ENCODE data around the gene PDF.

PDF gene

DNA sequence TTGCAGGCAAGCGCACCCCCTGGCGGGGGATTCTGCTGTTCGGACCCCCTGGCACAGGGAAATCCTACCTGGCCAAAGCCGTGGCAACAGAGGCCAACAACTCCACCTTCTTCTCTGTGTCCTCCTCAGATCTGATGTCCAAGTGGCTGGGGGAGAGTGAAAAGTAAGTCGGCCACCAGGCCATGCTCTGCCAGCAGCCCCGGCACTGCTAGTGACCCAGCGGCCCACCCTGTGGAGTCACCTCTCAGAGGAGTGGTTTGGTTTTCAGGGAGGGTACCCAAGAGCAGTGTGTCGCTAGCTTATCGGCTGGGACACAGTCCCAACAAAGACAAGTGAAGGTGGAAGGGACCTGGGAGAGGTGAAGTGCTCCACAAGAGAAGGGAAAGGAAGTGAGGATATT lies 11.0 kb downstream of the PDF start:
- Histone ChIP-seq H3K4me3 (ENCODE audit: low read length) (no peak overlapping the region), H2AFZ (ENCODE audit: low read depth, low read length) (no peak overlapping the region), H3K9me3 (ENCODE audit: low read length) (no peaks in the 10 kb centered on the region), H3K4me1 (ENCODE audit: insufficient read depth, low read length) (no peaks in the 10 kb centered on the region), H3K27me3 (ENCODE audit: insufficient read depth, low read length) (no peaks in the 10 kb centered on the region), H3K36me3 (ENCODE audit: insufficient read depth, low read length) (peaks cover 89% of the 10 kb centered on the region)

GRCh38 chr16:69318911-69319289 lies 11.5 kb downstream of the PDF start:
- Histone ChIP-seq H2AFZ (ENCODE audit: low read depth, low read length) (no peak overlapping the region), H3K27me3 (ENCODE audit: insufficient read depth, low read length) (no peaks in the 10 kb centered on the region), H3K9me3 (ENCODE audit: low read length) (no peaks in the 10 kb centered on the region), H3K4me1 (ENCODE audit: insufficient read depth, low read length) (no peaks in the 10 kb centered on the region), H3K36me3 (ENCODE audit: insufficient read depth, low read length) (peaks cover 89% of the 10 kb centered on the region), H3K4me3 (ENCODE audit: low read length) (no peak overlapping the region)

DNA sequence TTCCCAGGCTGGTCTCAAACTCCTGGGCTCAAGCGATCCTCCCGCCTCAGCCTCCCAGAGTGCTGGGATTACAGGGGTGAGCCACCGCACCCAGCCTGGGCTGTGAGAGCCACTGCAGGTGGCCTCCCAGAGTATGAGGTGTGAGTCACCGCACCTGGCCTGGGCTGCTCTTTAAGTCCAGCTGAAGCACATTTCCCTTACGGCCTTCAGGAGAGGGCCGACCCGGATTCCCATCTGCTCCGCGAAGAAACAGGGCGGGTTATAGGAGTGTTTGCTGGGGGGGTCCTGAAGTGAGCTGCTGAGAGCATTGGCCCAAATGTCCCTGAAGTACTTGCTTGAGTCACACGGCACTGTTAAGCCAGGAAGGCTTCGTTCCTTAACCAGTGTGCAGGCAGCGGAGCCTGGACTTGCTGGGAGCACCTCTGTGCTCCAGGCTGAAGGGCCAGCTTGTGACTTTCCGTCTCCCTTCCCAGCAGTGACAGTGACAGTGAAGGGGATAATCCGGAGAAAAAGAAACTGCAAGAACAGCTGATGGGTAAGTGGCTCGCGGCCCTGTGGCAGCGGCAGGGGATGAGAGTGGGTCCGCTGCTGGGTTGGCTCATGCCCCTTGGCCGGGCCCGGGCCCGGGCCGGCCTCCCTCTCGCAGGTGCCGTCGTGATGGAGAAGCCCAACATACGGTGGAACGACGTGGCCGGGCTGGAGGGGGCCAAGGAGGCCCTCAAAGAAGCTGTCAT lies 12.0 kb downstream of the PDF start:
- Histone ChIP-seq H2AFZ (ENCODE audit: low read depth, low read length) (no peak overlapping the region), H3K27me3 (ENCODE audit: insufficient read depth, low read length) (no peaks in the 10 kb centered on the region), H3K4me1 (ENCODE audit: insufficient read depth, low read length) (no peaks in the 10 kb centered on the region), H3K4me3 (ENCODE audit: low read length) (no peak overlapping the region), H3K36me3 (ENCODE audit: insufficient read depth, low read length) (peaks cover 90% of the 10 kb centered on the region), H3K9me3 (ENCODE audit: low read length) (no peaks in the 10 kb centered on the region)

DNA sequence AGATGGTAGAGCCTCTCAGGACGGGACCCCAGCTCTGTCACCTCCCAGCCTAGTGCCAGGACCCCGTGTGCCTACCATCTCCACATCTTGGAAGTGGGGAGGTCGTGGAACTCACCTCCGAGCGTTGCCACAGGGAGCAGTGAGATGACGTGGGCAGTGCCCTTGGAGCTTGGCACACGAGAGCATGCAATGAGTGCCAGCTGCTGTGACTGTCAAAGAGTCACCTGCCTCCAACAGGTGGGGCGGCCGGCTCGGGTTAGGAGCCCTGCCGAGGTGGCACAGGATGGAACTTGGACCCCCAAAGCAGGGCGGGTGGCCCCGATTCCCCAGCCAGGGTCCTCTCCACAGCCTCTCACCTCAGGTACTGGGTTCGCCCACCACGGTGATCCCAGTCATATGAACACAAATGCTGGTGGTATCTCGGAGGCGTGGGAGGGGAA lies 13.8 kb downstream of the PDF start:
- Histone ChIP-seq H3K9me3 (ENCODE audit: low read length) (no peaks in the 10 kb centered on the region), H2AFZ (ENCODE audit: low read depth, low read length) (no peak overlapping the region), H3K27me3 (ENCODE audit: insufficient read depth, low read length) (no peaks in the 10 kb centered on the region), H3K4me3 (ENCODE audit: low read length) (no peak overlapping the region), H3K4me1 (ENCODE audit: insufficient read depth, low read length) (peaks cover 6% of the 10 kb centered on the region), H3K36me3 (ENCODE audit: insufficient read depth, low read length) (peaks cover 77% of the 10 kb centered on the region)

DNA sequence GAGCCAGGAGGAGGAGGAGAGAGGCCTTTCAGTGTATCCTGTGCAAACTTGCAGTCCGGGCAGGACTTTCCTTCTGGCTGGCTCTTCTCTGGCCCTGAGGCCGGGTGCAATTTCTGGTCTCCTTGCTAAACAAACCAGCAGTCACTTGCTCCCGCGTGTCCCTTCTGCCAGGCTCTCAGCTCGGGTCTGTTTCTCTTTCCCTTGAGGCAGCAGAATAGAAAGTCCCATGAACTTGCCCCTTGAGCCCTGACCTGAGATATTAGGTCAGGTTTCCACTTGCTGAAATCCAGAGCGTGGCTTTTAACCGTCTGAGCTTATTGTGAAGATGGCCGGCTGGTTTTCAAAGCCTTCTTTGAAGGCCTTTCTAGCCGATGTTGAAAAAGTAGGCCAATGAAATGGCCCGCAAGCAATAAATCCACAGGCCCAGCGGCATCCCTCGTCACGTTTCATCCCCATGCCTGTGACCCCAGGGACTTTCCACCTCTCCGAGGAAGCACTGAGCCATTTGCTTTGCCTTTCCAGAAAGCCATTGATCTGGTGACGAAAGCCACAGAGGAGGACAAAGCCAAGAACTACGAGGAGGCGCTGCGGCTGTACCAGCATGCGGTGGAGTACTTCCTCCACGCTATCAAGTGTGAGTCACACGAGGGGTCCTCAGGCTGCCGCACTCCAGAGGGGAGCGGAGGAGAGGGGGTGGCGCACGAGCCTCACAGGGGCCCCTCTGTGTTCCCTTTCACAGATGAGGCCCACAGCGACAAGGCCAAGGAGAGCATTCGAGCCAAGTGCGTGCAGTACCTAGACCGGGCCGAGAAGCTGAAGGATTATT lies 14.7 kb downstream of the PDF start:
- peaks cover 6% of the 10 kb centered on the region for H3K4me1 ChIP-seq (ENCODE audit: insufficient read depth, low read length)
- H3K4me3 ChIP-seq (ENCODE audit: low read length): no peak overlapping the region
- no peaks in the 10 kb centered on the region for H3K27me3 ChIP-seq (ENCODE audit: insufficient read depth, low read length)
- no peak overlapping the region for H2AFZ ChIP-seq (ENCODE audit: low read depth, low read length)
- H3K9me3 ChIP-seq (ENCODE audit: low read length): no peaks in the 10 kb centered on the region
- peaks cover 68% of the 10 kb centered on the region for H3K36me3 ChIP-seq (ENCODE audit: insufficient read depth, low read length)

DNA sequence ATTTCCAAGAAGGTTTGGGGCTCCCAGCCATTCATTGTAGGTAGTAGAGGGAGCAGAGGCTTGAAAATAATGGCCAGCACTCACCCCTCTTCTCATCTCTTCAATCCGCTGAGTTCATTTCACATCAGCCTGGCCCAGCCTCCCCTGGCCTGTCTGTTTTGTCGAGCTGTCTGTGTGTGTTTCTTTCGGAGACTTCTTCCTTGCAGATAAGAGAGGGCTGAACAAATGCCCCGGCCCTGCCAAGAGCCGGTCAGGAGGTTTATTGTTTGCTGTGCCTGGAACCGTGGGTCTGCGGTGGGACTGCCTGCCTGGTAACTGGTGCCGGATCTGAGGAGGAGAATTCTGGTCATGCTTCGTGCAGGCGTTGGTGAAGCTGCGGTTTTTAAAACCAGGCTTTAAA lies 15.9 kb downstream of the PDF start:
- Histone ChIP-seq H3K9me3 (ENCODE audit: low read length) (no peaks in the 10 kb centered on the region), H3K27me3 (ENCODE audit: insufficient read depth, low read length) (no peaks in the 10 kb centered on the region), H3K4me3 (ENCODE audit: low read length) (no peak overlapping the region), H3K36me3 (ENCODE audit: insufficient read depth, low read length) (peaks cover 56% of the 10 kb centered on the region), H3K4me1 (ENCODE audit: insufficient read depth, low read length) (peaks cover 6% of the 10 kb centered on the region), H2AFZ (ENCODE audit: low read depth, low read length) (no peak overlapping the region)

GRCh38 chr16:69313469-69313868 lies 16.9 kb downstream of the PDF start:
- Histone ChIP-seq H3K4me3 (ENCODE audit: low read length) (no peak overlapping the region), H3K36me3 (ENCODE audit: insufficient read depth, low read length) (peaks cover 46% of the 10 kb centered on the region), H2AFZ (ENCODE audit: low read depth, low read length) (no peak overlapping the region), H3K9me3 (ENCODE audit: low read length) (no peaks in the 10 kb centered on the region), H3K4me1 (ENCODE audit: insufficient read depth, low read length) (peaks cover 6% of the 10 kb centered on the region), H3K27me3 (ENCODE audit: insufficient read depth, low read length) (no peaks in the 10 kb centered on the region)

GRCh38 chr16:69311533-69312387 lies 18.6 kb downstream of the PDF start:
- Histone ChIP-seq H2AFZ (ENCODE audit: low read depth, low read length) (peak overlapping the region; percentile 93), H3K4me3 (ENCODE audit: low read length) (peak overlapping the region; percentile 93), H3K36me3 (ENCODE audit: insufficient read depth, low read length) (peaks cover 34% of the 10 kb centered on the region), H3K9me3 (ENCODE audit: low read length) (no peaks in the 10 kb centered on the region), H3K27me3 (ENCODE audit: insufficient read depth, low read length) (no peaks in the 10 kb centered on the region), H3K4me1 (ENCODE audit: insufficient read depth, low read length) (peaks cover 6% of the 10 kb centered on the region)

DNA sequence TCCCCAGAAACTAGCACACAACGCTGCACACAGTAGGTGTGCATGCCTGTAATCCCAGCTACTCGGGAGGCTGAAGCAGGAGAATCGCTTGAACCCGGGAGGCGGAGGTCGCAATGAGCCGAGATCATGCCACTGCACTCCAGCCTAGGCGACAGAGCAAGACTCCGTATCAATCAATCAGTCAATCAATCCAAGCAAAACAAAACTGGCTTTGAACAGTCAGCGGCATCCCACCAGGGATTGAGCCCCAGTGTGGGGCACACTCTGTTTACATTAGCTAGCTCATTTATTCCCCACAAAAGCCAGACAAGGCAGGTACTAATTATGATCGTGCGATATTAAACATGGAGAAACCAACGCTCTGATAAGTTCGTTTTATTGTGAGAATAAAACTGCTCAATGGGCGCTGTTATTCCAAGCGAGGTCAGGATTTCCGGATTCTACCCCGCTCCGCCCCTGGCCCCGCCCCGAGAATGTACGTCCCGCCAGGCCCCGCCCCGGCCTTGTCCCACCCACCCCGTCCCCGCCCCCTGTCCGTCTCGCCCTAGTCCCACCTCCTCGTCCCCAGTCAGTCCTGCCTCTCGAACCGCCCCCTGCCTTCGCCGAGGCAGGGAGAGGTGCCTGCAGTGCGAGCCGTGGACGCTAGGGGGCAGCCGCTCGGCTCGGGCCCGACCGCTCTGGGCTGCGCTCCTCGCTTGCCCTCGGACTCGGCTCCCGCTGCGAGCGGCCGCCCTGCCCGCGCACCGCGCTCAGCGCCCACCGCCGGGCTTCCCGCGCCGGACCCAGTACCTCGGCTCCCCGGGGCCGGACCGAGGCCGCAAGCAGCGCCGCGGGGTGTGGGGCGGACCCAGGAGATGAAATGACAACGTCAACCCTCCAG lies 19.5 kb downstream of the PDF start, which contains the start of gene VPS4A:
Gene VPS4A (plus strand): TSS at position 698 of the 880 bp plus-strand sequence. CDS start 162 bp downstream, at position 860.
- H3K36me3 ChIP-seq (ENCODE audit: insufficient read depth, low read length): peaks cover 26% of the 10 kb centered on the region
- H3K4me3 ChIP-seq (ENCODE audit: low read length): peak within 1 kb of the TSS; percentile 93
- peak within 1 kb of the TSS; percentile 93 for H2AFZ ChIP-seq (ENCODE audit: low read depth, low read length)
- H3K27me3 ChIP-seq (ENCODE audit: insufficient read depth, low read length): no peaks in the 10 kb centered on the region
- no peaks in the 10 kb centered on the region for H3K9me3 ChIP-seq (ENCODE audit: low read length)
- H3K4me1 ChIP-seq (ENCODE audit: insufficient read depth, low read length): peaks cover 6% of the 10 kb centered on the region

GRCh38 chr16:69309316-69309715 lies 21.1 kb downstream of the PDF start:
- no peak overlapping the region for H3K4me3 ChIP-seq (ENCODE audit: low read length)
- H3K36me3 ChIP-seq (ENCODE audit: insufficient read depth, low read length): peaks cover 12% of the 10 kb centered on the region
- H2AFZ ChIP-seq (ENCODE audit: low read depth, low read length): no peak overlapping the region
- no peaks in the 10 kb centered on the region for H3K9me3 ChIP-seq (ENCODE audit: low read length)
- H3K4me1 ChIP-seq (ENCODE audit: insufficient read depth, low read length): peaks cover 6% of the 10 kb centered on the region
- no peaks in the 10 kb centered on the region for H3K27me3 ChIP-seq (ENCODE audit: insufficient read depth, low read length)

DNA sequence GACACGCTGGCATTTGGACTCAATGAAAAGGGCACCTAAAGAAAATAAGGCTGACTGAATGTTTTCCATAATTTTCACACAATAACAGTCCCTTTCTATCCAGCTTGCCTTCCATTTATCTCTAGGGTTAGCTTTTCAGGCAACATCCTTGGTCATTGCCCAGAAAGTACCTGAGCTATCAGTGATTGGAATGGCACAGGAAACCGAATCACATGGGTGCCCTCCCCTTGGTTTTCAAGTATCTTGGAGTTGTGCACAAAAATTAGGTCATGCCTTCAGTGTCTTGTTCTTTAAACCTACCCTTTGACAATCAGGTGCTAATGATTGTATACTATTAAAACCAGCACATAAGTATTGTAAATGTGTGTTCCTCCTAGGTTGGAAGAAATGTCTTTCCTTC lies 22.5 kb downstream of the PDF start:
- H3K4me1 ChIP-seq (ENCODE audit: insufficient read depth, low read length): peaks cover 6% of the 10 kb centered on the region
- H3K4me3 ChIP-seq (ENCODE audit: low read length): no peak overlapping the region
- H3K27me3 ChIP-seq (ENCODE audit: insufficient read depth, low read length): no peaks in the 10 kb centered on the region
- no peak overlapping the region for H2AFZ ChIP-seq (ENCODE audit: low read depth, low read length)
- H3K36me3 ChIP-seq (ENCODE audit: insufficient read depth, low read length): peaks cover 4% of the 10 kb centered on the region
- H3K9me3 ChIP-seq (ENCODE audit: low read length): no peaks in the 10 kb centered on the region

- no peaks in the 10 kb centered on the region for H3K27me3 ChIP-seq (ENCODE audit: insufficient read depth, low read length)
- peaks cover 9% of the 10 kb centered on the region for H3K36me3 ChIP-seq (ENCODE audit: insufficient read depth, low read length)
- no peak overlapping the region for H2AFZ ChIP-seq (ENCODE audit: low read depth, low read length)
Observed at GRCh38 chr16:69307091-69307490, 23.3 kb downstream of the PDF start.

More at GRCh38 chr16:69307091-69307490, 23.3 kb downstream of the PDF start:
- H3K4me3 ChIP-seq (ENCODE audit: low read length): no peak overlapping the region
- H3K9me3 ChIP-seq (ENCODE audit: low read length): no peaks in the 10 kb centered on the region
- H3K4me1 ChIP-seq (ENCODE audit: insufficient read depth, low read length): peaks cover 3% of the 10 kb centered on the region

Measured in neuron (in vitro differentiated cells).